Right ventricle myocardium superior (tissue), 1 donor: ENCODE data around the gene SRGAP2C. TPM values are rescaled to one million over a fixed set of nuclear protein-coding genes. Genes with fewer than 3 reads are reported as not detected.
"Not testable (repeated sequence)": the region's sequence is repeated elsewhere in the genome, so short reads cannot be mapped to it uniquely, and the experiment has no call there.

Source experiments
- ATAC-seq: fragments of 200-7000 bp; cut with Tn5 transposase; one replicate; pipeline ENCODE4 v1.9.1; 2020; ENCODE audit warnings: mild to moderate bottlenecking; ENCODE audit not compliant: poor library complexity
- DNase-seq: peaks from one replicate; pipeline ENCODE4 v3.0.0-alpha.2; 2020
- intact Hi-C: fragments of 100-400 bp; cut with DNase I; formaldehyde crosslinking; loops from one replicate; pipeline ENCODE4 v1.11.2; 2022
- total RNA-seq: library from RNA; stranded (reverse); fragmentation: NEBNext Ultra II Directional; extraction: Animal tissue kit (Norgen Biotek cat#: 25700); gene quantifications from one replicate; pipeline ENCODE4 v1.2.1, GENCODE V29; 2021
- donor health status: DM: no; HTN: yes; CAD: no; lungs with severe emphysema.

Gene SRGAP2C
- total RNA-seq, 1 donor from 2014 or later, result 10.8 TPM

GRCh38 chr1:121419050-121419615 lies 234.4 kb downstream of the SRGAP2C start:
- DNase-seq, intact Hi-C loops, ATAC-seq: not testable (repeated sequence)

GRCh38 chr1:121421490-121421889 lies 236.7 kb downstream of the SRGAP2C start:
- DNase-seq, ATAC-seq, intact Hi-C loops: not testable (repeated sequence)

GRCh38 chr1:121423956-121424355 lies 239.2 kb downstream of the SRGAP2C start:
- ATAC-seq, DNase-seq, intact Hi-C loops: not testable (repeated sequence)

GRCh38 chr1:121433517-121433916 lies 248.7 kb downstream of the SRGAP2C start:
- DNase-seq, ATAC-seq, intact Hi-C loops: not testable (repeated sequence)

GRCh38 chr1:121438862-121439261 lies 254.1 kb downstream of the SRGAP2C start:
- ATAC-seq, DNase-seq, intact Hi-C loops: not testable (repeated sequence)

GRCh38 chr1:121440993-121441392 lies 256.2 kb downstream of the SRGAP2C start:
- ATAC-seq (no peak), DNase-seq (no peak)
- intact Hi-C loops, result no loop called here

Other genes starting within 250 kb of the SRGAP2C start
- gene FAM72B, start 635 bp upstream of the SRGAP2C start, total RNA-seq, result not detected